C1 segment of cervical spinal cord (tissue), 14 donors: ENCODE measurements around the gene VWF.
"Not testable (repeated sequence)": the region's sequence is repeated elsewhere in the genome, so short reads cannot be mapped to it uniquely, and the experiment has no call there.

Source experiments
- DNase-seq, 14 donors: peaks; one replicate each; lab custom pipeline; 2025; lab: John Stamatoyannopoulos, UW

The VWF gene

GRCh38 chr12:6104842-6105241 is 19.6 kb downstream of the VWF start:
- DNase-seq: no peak

- no peak for DNase-seq
Measured at GRCh38 chr12:6104027-6104426, 20.4 kb downstream of the VWF start.

GRCh38 chr12:6102021-6102420 is 22.4 kb downstream of the VWF start:
- DNase-seq: not testable (repeated sequence)

GRCh38 chr12:6099316-6099715 is 25.2 kb downstream of the VWF start:
- DNase-seq: no peak

- DNase-seq: no peak
Measured at GRCh38 chr12:6097411-6097810, 27.1 kb downstream of the VWF start.

- DNase-seq: no peak
Measured at GRCh38 chr12:6096527-6096926, 27.9 kb downstream of the VWF start.

- no peak for DNase-seq
Measured at GRCh38 chr12:6095269-6095668, 29.2 kb downstream of the VWF start.

GRCh38 chr12:6093764-6094163 is 30.7 kb downstream of the VWF start:
- DNase-seq: no peak

- DNase-seq: peak in 1 of 14 donors; percentile 21
Measured at GRCh38 chr12:6092784-6093722, 31.4 kb downstream of the VWF start.

GRCh38 chr12:6091786-6092566 is 32.5 kb downstream of the VWF start:
- DNase-seq: no peak

- no peak for DNase-seq
Measured at GRCh38 chr12:6090803-6091202, 33.7 kb downstream of the VWF start.

- no peak for DNase-seq
Measured at GRCh38 chr12:6088921-6089747, 35.3 kb downstream of the VWF start.

- no peak for DNase-seq
Measured at GRCh38 chr12:6086316-6086715, 38.2 kb downstream of the VWF start.

GRCh38 chr12:6085841-6086240 is 38.6 kb downstream of the VWF start:
- no peak for DNase-seq

- DNase-seq: no peak
Measured at GRCh38 chr12:6084969-6085450, 39.5 kb downstream of the VWF start.

- peak in 6 of 14 donors; percentile 25 to 52 (median 30) for DNase-seq
Measured at GRCh38 chr12:6084261-6084968, 40.1 kb downstream of the VWF start.

- no peak for DNase-seq
Measured at GRCh38 chr12:6083601-6084000, 40.9 kb downstream of the VWF start.

GRCh38 chr12:6082613-6083012 is 41.9 kb downstream of the VWF start:
- DNase-seq: no peak

GRCh38 chr12:6080149-6081045 is 44.1 kb downstream of the VWF start:
- DNase-seq: no peak
